AG04450 (cell line): ENCODE data around the gene CENPX. TPM values are rescaled to one million over a fixed set of nuclear protein-coding genes. Genes with fewer than 3 reads are reported as not detected.

ENCODE experiments used
- CTCF ChIA-PET: fragments of 300-600, 350-600 bp; formaldehyde crosslinking; extraction: SDS; loops from one replicate; lab custom pipeline; 2022; ENCODE audit warnings: antibody characterized with exemption, inconsistent platforms; lab: Charles Lee
- POLR2A ChIA-PET: fragments of 350-600 bp; formaldehyde crosslinking; extraction: SDS; loops from one replicate; lab custom pipeline; 2021; ENCODE audit warnings: antibody characterized with exemption, inconsistent platforms; lab: Yijun Ruan, JAX
- DNase-seq: peaks from one replicate; pipeline ENCODE4 v3.0.0-alpha.2; 2011; ENCODE audit warnings: low read depth, low spot score
- H3K27ac ChIP-seq: one replicate; pipeline ENCODE4 v1.5.1; 2012; ENCODE audit warnings: low read depth, low read length, control low read depth
- H3K27me3 ChIP-seq: one replicate; pipeline ENCODE4 v1.6.0; 2012; ENCODE audit warnings: low read length; ENCODE audit not compliant: control insufficient read depth, insufficient read depth
- H3K4me3 ChIP-seq: 2 replicates; pipeline ENCODE4 v1.5.1; 2011; ENCODE audit warnings: mild to moderate bottlenecking, low read depth, low read length, control low read depth
- H3K9me3 ChIP-seq: 2 replicates; pipeline ENCODE4 v1.5.1; 2012; ENCODE audit warnings: low read length; ENCODE audit not compliant: control insufficient read depth, insufficient read depth
- CTCF ChIP-seq: IDR thresholded peaks from 2 replicates; pipeline ENCODE4 v1.5.1; 2011; ENCODE audit warnings: low read depth, low read length, control low read depth, inconsistent platforms
- polyA plus RNA-seq: library from polyadenylated mRNA; depleted of rRNA; stranded (reverse); fragments of >200 nt; gene quantifications from 2 replicates; pipeline ENCODE4 v1.2.3, GENCODE V29; 2011

Gene CENPX
- polyA plus RNA-seq, 1 experiment = 32.5 TPM

DNA sequence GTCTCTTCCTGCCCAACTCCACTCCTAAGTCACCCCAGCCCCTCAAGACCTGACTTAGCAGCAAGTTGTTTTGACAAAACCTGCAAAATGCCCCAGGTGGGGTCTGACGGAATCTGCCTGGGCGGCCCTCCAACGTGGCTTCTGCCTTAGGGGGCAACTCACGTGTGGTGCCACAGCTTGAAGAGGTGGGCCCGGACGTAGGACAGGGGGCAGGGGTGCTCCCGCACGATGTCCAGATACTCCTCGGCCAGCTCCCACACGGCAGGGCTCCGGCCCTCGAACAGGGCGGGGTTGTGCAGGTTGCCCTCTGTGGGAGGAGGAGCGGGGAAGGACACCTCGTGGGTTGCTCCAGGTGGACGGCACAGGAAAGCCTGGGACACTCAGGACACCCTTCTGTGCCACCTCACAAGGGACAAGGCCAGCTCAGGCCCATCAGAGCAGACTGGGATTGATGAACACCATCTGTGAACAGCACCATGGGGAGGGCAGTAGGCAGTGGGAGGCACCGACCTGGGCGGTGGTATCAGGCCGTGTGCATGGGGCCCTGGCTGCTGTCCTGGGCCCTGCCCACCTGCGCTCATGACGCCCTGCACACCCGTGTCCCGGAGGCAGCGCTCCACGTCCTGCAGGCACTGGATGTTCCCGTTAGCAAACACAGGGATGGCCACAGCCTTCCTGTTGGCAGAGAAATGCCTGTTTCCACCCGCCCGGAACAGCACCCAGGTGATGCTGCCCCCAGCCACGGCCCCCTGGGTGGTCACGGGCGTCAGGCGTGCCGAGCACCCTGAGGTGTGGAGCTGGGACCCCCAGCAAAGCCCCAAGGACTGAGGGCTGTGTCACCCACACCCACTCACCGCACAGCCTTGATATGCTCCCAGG is 38.6 kb upstream of the CENPX start:
- DNase-seq = no peak
- Histone ChIP-seq H3K4me3 (no peak overlapping the region), H3K9me3 (no peaks in the 10 kb centered on the region; the same call in 1 of the 2 replicates), H3K27ac (no peak overlapping the region), H3K27me3 (no peaks in the 10 kb centered on the region)
- POLR2A ChIA-PET = interaction anchor here (0.7 to 1.7 kb wide), 2 partner anchors 16 to 38 kb away, joined by 3 to 4 read pairs; partner anchors contain the start of genes CENPX and LRRC45
- TF ChIP-seq CTCF = no peak
- CTCF ChIA-PET = no interaction called here

DNA sequence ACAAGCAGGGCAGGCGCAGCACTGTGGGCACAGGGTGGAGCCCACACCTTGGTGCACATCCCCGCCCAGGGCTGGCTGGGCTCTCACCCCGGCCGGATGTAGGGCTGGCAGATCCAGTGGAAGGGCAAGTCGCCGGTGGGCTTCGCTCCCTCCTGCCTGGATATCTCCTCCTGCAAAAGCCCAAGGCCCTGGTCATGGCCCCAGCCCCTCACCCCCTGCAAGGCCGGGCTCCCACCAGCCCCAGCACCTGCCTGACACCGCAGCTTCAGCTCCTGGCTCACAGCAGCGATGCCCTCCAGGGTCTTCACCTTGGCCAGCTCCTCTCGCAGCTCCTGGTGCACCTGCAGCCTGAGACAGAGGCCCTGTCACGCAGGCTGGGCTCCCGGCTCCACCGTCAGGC is 37.9 kb upstream of the CENPX start:
- no peak overlapping the region for H3K4me3 ChIP-seq
- no peaks in the 10 kb centered on the region for H3K27me3 ChIP-seq
- CTCF ChIA-PET = no interaction called here
- H3K27ac ChIP-seq = no peak overlapping the region
- H3K9me3 ChIP-seq = no peaks in the 10 kb centered on the region; the same call in 1 of the 2 replicates
- no peak for DNase-seq
- POLR2A ChIA-PET = interaction anchor here (0.7 to 2.2 kb wide), 3 partner anchors 16 to 38 kb away, joined by 3 to 5 read pairs (median 4); partner anchors contain the start of genes CENPX, DCXR and LRRC45
- TF ChIP-seq CTCF = no peak

GRCh38 chr17:82060001-82060380 is 37.3 kb upstream of the CENPX start:
- no peak for DNase-seq
- ChIA-PET POLR2A (interaction anchor here (1.7 to 2.2 kb wide), 2 partner anchors 17 to 22 kb away, joined by 3 to 5 read pairs; partner anchors contain the start of gene DCXR), CTCF (no interaction called here)
- Histone ChIP-seq H3K9me3 (no peaks in the 10 kb centered on the region; the same call in 1 of the 2 replicates), H3K27ac (no peak overlapping the region), H3K4me3 (no peak overlapping the region), H3K27me3 (no peaks in the 10 kb centered on the region)
- TF ChIP-seq CTCF = no peak

DNA sequence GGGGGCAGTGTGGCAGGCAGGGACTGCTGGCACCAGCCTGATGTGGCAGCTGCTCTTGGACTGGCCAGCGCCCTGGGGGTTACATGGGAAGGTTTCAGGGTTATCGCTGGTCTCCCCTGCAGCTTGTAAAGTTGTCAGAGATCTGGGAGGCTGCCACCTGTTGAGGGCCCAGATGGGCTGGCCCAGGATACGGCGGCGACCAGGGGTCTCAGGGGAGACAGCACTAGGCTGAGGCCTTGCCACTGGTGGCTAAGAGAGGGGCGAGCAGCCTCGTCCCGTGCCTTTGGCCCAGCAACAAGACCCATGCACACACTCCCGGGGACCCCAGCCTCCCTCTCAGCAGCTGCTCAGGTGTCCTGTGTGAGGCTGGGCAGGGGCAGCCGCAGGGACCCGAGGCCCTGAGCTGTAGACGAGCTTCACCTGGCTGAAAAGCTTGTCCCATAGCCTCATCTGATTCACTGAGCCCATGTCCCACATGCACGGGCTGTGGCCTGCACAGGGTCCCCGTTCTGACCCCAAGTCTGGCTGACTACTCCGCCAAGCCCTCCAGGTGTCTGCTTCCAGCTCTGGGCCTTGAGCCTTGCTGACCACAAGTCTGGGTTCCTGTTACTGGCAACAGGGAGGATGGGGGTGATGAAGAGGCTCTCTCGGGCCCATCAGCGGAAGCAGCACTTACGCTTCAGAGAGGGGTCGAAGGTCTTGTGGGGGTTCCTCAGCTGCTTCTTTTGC is 36.8 kb upstream of the CENPX start:
- CTCF ChIA-PET = no interaction called here
- Histone ChIP-seq H3K27ac (no peak overlapping the region), H3K9me3 (no peaks in the 10 kb centered on the region; the same call in 1 of the 2 replicates), H3K27me3 (no peaks in the 10 kb centered on the region), H3K4me3 (no peak overlapping the region)
- DNase-seq = no peak
- TF ChIP-seq CTCF = no peak
- POLR2A ChIA-PET = interaction anchor here (1.7 to 2.2 kb wide), 2 partner anchors 17 to 22 kb away, joined by 3 to 5 read pairs; partner anchors contain the start of gene DCXR
